CD4-positive, alpha-beta memory T cell (primary cell): Measurements from ENCODE around the gene METTL15. TPM values are rescaled to one million over a fixed set of nuclear protein-coding genes. Genes with fewer than 3 reads are reported as not detected.
"Not testable (repeated sequence)": the region's sequence is repeated elsewhere in the genome, so short reads cannot be mapped to it uniquely, and the experiment has no call there.

Experiments
- CTCF ChIA-PET: fragments of 350-600 bp; sonication (Branson Sonifier 250); formaldehyde crosslinking; loops from one replicate; lab custom pipeline; 2021; ENCODE audit warnings: inconsistent platforms; ENCODE audit not compliant: partially characterized antibody; lab: Charles Lee
- POLR2A ChIA-PET: fragments of 350-600 bp; sonication (Branson Sonifier 250); formaldehyde crosslinking; loops from one replicate; lab custom pipeline; 2021; ENCODE audit not compliant: partially characterized antibody; lab: Charles Lee
- DNase-seq, 5 donors: peaks; one replicate each; pipeline versions ENCODE4 v3.0.0 to v3.0.0-alpha.2; 2020 to 2022; ENCODE audit warnings: mixed read lengths in 1 of 5
- H3K27ac ChIP-seq: one replicate; pipeline ENCODE4 v1.7.0; 2013; ENCODE audit warnings: low read depth, low read length
- H3K27me3 ChIP-seq: 2 replicates; pipeline ENCODE4 v1.7.0; 2013; ENCODE audit warnings: mild to moderate bottlenecking, low read length, moderate library complexity; ENCODE audit not compliant: insufficient read depth
- H3K36me3 ChIP-seq: 2 replicates; pipeline ENCODE4 v1.7.0; 2013; ENCODE audit warnings: mild to moderate bottlenecking, low read length, moderate library complexity; ENCODE audit not compliant: insufficient read depth
- H3K4me1 ChIP-seq: 2 replicates; pipeline ENCODE4 v1.7.0; 2013; ENCODE audit warnings: mild to moderate bottlenecking, low read length, moderate library complexity; ENCODE audit not compliant: insufficient read depth
- H3K4me3 ChIP-seq, 2 donors: one replicate each; pipeline ENCODE4 v1.7.0; 2013; ENCODE audit warnings: low read length in 2 of 2, mild to moderate bottlenecking in 1 of 2
- H3K9me3 ChIP-seq, 2 donors: one replicate each; pipeline ENCODE4 v1.7.0; 2013; ENCODE audit warnings: low read length in 2 of 2, control low read depth in 1 of 2; ENCODE audit not compliant: control insufficient read depth in 1 of 2
- H3K27ac Mint-ChIP-seq, 7 donors: one replicate each; pipeline ENCODE4 v1.8.0; 2020 to 2021; ENCODE audit warnings: mixed read lengths in 7 of 7, mild to moderate bottlenecking in 6 of 7, inconsistent platforms in 3 of 7, moderate library complexity in 3 of 7
- H3K27me3 Mint-ChIP-seq, 2 donors: one replicate each; pipeline ENCODE4 v1.8.0; 2020 to 2021; ENCODE audit warnings: mixed read lengths in 2 of 2
- H3K36me3 Mint-ChIP-seq, 2 donors: one replicate each; pipeline ENCODE4 v1.8.0; 2020 to 2021; ENCODE audit warnings: mixed read lengths in 2 of 2, inconsistent platforms in 1 of 2, mild to moderate bottlenecking in 1 of 2
- H3K4me1 Mint-ChIP-seq, 4 donors: one replicate each; pipeline ENCODE4 v1.8.0; 2020 to 2021; ENCODE audit warnings: mixed read lengths in 4 of 4, mild to moderate bottlenecking in 1 of 4
- H3K4me3 Mint-ChIP-seq, 8 donors: one replicate each; pipeline ENCODE4 v1.8.0; 2020 to 2021; ENCODE audit warnings: mixed read lengths in 8 of 8, mild to moderate bottlenecking in 7 of 8, moderate library complexity in 6 of 8, inconsistent platforms in 3 of 8
- H3K9me3 Mint-ChIP-seq, 8 donors: one replicate each; pipeline ENCODE4 v1.8.0; 2020 to 2021; ENCODE audit warnings: mixed read lengths in 8 of 8, mild to moderate bottlenecking in 5 of 8, inconsistent platforms in 3 of 8, moderate library complexity in 1 of 8
- intact Hi-C: fragments of 100-400 bp; cut with micrococcal nuclease; formaldehyde crosslinking; loops from one replicate; pipeline ENCODE4 v1.15.1; 2023
- polyA plus RNA-seq, 2 donors: library from polyadenylated mRNA; unstranded; fragments of 300-500 nt; fragmentation: Illumina TruSeq; gene quantifications; one replicate each; pipeline ENCODE4 v1.2.3, GENCODE V29; 2021
- total RNA-seq, 2 experiments: library from RNA; stranded (reverse); gene quantifications; one replicate each; pipeline ENCODE4 v1.2.3, GENCODE V29; 2021

METTL15 gene
- total and polyA plus RNA-seq, 4 experiments from 2014 or later: 6.6 to 14.0 (median 9.5) TPM

- CTCF ChIA-PET: interaction anchor here (1.4 kb wide), 1 partner anchor 10 kb away, joined by 3 read pairs; no protein-coding TSS in a partner anchor
- no peak overlapping the region for H3K4me3 ChIP-seq
- Mint-ChIP-seq H3K27ac (no peak overlapping the region), H3K4me1 (no peaks in the 10 kb centered on the region), H3K4me3 (no peak overlapping the region), H3K9me3 (peaks cover 0 to 6% (median 0%) of the 10 kb centered on the region in 8 donors), H3K27me3 (no peaks in the 10 kb centered on the region), H3K36me3 (no peaks in the 10 kb centered on the region)
- POLR2A ChIA-PET: no interaction called here
- H3K4me1 ChIP-seq: no peaks in the 10 kb centered on the region
- intact Hi-C loops: no loop called here
- no peaks in the 10 kb centered on the region for H3K9me3 ChIP-seq
- no peaks in the 10 kb centered on the region for H3K27me3 ChIP-seq
- DNase-seq: no peak
- H3K36me3 ChIP-seq: no peaks in the 10 kb centered on the region
- H3K27ac ChIP-seq: no peak overlapping the region
Observed at GRCh38 chr11:28350216-28350615, 242.0 kb downstream of the METTL15 start.

- ChIA-PET CTCF (no interaction called here), POLR2A (no interaction called here)
- Histone ChIP-seq H3K4me3 (no peak overlapping the region), H3K27ac (no peak overlapping the region), H3K4me1 (no peaks in the 10 kb centered on the region), H3K27me3 (no peaks in the 10 kb centered on the region), H3K9me3 (no peaks in the 10 kb centered on the region), H3K36me3 (no peaks in the 10 kb centered on the region)
- H3K4me3 Mint-ChIP-seq: no peak overlapping the region
- H3K4me1 Mint-ChIP-seq: no peaks in the 10 kb centered on the region
- intact Hi-C loops: no loop called here
- H3K9me3 Mint-ChIP-seq: peaks cover 0 to 3% (median 0%) of the 10 kb centered on the region in 8 donors
- no peak for DNase-seq
- no peaks in the 10 kb centered on the region for H3K36me3 Mint-ChIP-seq
- H3K27me3 Mint-ChIP-seq: no peaks in the 10 kb centered on the region
- H3K27ac Mint-ChIP-seq: no peak overlapping the region
Observed at GRCh38 chr11:28353991-28354390, 245.8 kb downstream of the METTL15 start.

- intact Hi-C loops: no loop called here
- no peaks in the 10 kb centered on the region for H3K27me3 Mint-ChIP-seq
- ChIA-PET CTCF (no interaction called here), POLR2A (no interaction called here)
- no peak overlapping the region for H3K4me3 Mint-ChIP-seq
- Histone ChIP-seq H3K36me3 (no peaks in the 10 kb centered on the region), H3K27me3 (no peaks in the 10 kb centered on the region), H3K27ac (no peak overlapping the region), H3K4me1 (no peaks in the 10 kb centered on the region), H3K9me3 (no peaks in the 10 kb centered on the region), H3K4me3 (no peak overlapping the region)
- H3K9me3 Mint-ChIP-seq: peaks cover 3 to 63% (median 47%) of the 10 kb centered on the region in 8 donors
- peaks cover 4 to 6% of the 10 kb centered on the region in 2 donors for H3K36me3 Mint-ChIP-seq
- no peak overlapping the region for H3K27ac Mint-ChIP-seq
- DNase-seq: no peak
- no peaks in the 10 kb centered on the region for H3K4me1 Mint-ChIP-seq
Observed at GRCh38 chr11:28366549-28367346, 258.6 kb downstream of the METTL15 start.

GRCh38 chr11:28378095-28378494, 269.9 kb downstream of the METTL15 start:
- POLR2A ChIA-PET, H3K4me3 ChIP-seq, H3K27me3 ChIP-seq, H3K27me3 Mint-ChIP-seq, H3K4me1 Mint-ChIP-seq, CTCF ChIA-PET, H3K9me3 ChIP-seq, H3K27ac ChIP-seq, H3K4me1 ChIP-seq, H3K4me3 Mint-ChIP-seq, H3K27ac Mint-ChIP-seq, DNase-seq, H3K36me3 Mint-ChIP-seq, H3K36me3 ChIP-seq, intact Hi-C loops: not testable (repeated sequence)
- H3K9me3 Mint-ChIP-seq: peaks cover 0 to 51% (median 29%) of the 10 kb centered on the region in 8 donors

Other genes starting within 250 kb of the METTL15 start
- 1 to 10 TPM in 1 of 2 experiments, under 1 TPM in 1; 0.81 to 1.1 TPM for gene KIF18A, start 232 bp upstream of the METTL15 start, total RNA-seq
- gene KIF18A, start 232 bp upstream of the METTL15 start, polyA plus RNA-seq: 1 to 10 TPM in 1 of 2 donors, under 1 TPM in 1; 0.50 to 1.7 TPM